HepG2 (cell line): ENCODE measurements around the gene TRPT1. TPM values are rescaled to one million over a fixed set of nuclear protein-coding genes. Genes with fewer than 3 reads are reported as not detected.

Experiments used
- AFF4 ChIP-seq: sonication (generic); formaldehyde crosslinking; IDR thresholded peaks from 2 replicates; pipeline ENCODE4 v1.4.0; 2020; ENCODE audit warnings: missing genetic modification reagents
- ATF7 ChIP-seq, 2 experiments: fragments of 450-650 bp in 1 of 2; sonication (generic) in 1 of 2; formaldehyde crosslinking in 1 of 2; IDR thresholded peaks; 2 replicates each; pipeline versions ENCODE4 v1.4.0 to v1.6.1; 2016 to 2020; ENCODE audit warnings: antibody characterized with exemption in 1 of 2, mild to moderate bottlenecking in 1 of 2, missing genetic modification reagents in 1 of 2
- CBX1 ChIP-seq: IDR thresholded peaks from one replicate; pipeline ENCODE4 v1.6.1; 2016; ENCODE audit warnings: antibody characterized with exemption, low read depth
- MED1 ChIP-seq: sonication (generic); formaldehyde crosslinking; IDR thresholded peaks from 2 replicates; pipeline ENCODE4 v1.4.0; 2020; ENCODE audit warnings: missing genetic modification reagents
- MTF1 ChIP-seq: sonication (generic); formaldehyde crosslinking; IDR thresholded peaks from 2 replicates; pipeline ENCODE4 v1.5.0; 2020; ENCODE audit warnings: missing genetic modification reagents
- PCBP1 ChIP-seq: fragments of 200-400 bp; formaldehyde crosslinking; IDR thresholded peaks from 2 replicates; pipeline ENCODE4 v1.6.1; 2017; ENCODE audit warnings: mild to moderate bottlenecking, low read depth, low read length, borderline replicate concordance
- SOX6 ChIP-seq, 2 experiments: fragments of 450-650 bp in 1 of 2; sonication (generic) in 1 of 2; formaldehyde crosslinking in 1 of 2; IDR thresholded peaks; 2 replicates each; pipeline versions ENCODE4 v1.4.0 to v1.6.1; 2017 to 2020; ENCODE audit warnings: antibody characterized with exemption in 1 of 2, mild to moderate bottlenecking in 1 of 2, missing genetic modification reagents in 1 of 2
- SPEN ChIP-seq: sonication (generic); formaldehyde crosslinking; IDR thresholded peaks from 2 replicates; pipeline ENCODE4 v1.5.1; 2020; ENCODE audit warnings: low read depth, mild to moderate bottlenecking, missing genetic modification reagents
- TFDP2 ChIP-seq: sonication (generic); formaldehyde crosslinking; IDR thresholded peaks from 2 replicates; pipeline ENCODE4 v1.4.0; 2020; ENCODE audit warnings: missing genetic modification reagents
- ZNF44 ChIP-seq: sonication (generic); formaldehyde crosslinking; IDR thresholded peaks from 2 replicates; pipeline ENCODE4 v1.5.1; 2020; ENCODE audit warnings: mild to moderate bottlenecking, missing genetic modification reagents
- ZNF512 ChIP-seq: sonication (generic); formaldehyde crosslinking; IDR thresholded peaks from 2 replicates; pipeline ENCODE4 v1.4.0; 2020; ENCODE audit warnings: mild to moderate bottlenecking, missing genetic modification reagents
- ZNF629 ChIP-seq: sonication (generic); formaldehyde crosslinking; conservative IDR thresholded peaks from 2 replicates; pipeline ENCODE4 v1.5.0; 2020; ENCODE audit warnings: missing genetic modification reagents
- ZNF746 ChIP-seq: sonication (generic); formaldehyde crosslinking; IDR thresholded peaks from 2 replicates; pipeline ENCODE4 v1.8.0; 2022; ENCODE audit warnings: mild to moderate bottlenecking, missing genetic modification reagents
- polyA plus RNA-seq, 8 experiments: library from polyadenylated mRNA; depleted of rRNA in 3 of 8; stranded (reverse) in 7 of 8; unstranded in 1 of 8; fragments of >200 nt; fragmentation: Illumina TruSeq in 4 of 8; extraction: Trizol in 4 of 8; gene quantifications; 2 replicates each; pipeline versions ENCODE4 v1.2.1 to v1.2.3, GENCODE V29; 2011 to 2016; ENCODE audit warnings: low read depth in 4 of 8, missing spikeins in 1 of 8, mixed read lengths in 1 of 8; ENCODE audit not compliant: insufficient read depth in 1 of 8
- total RNA-seq, 5 experiments: library from RNA; depleted of rRNA; stranded (reverse); fragments of >200 nt; fragmentation: Illumina TruSeq; extraction: Trizol; gene quantifications; 2 replicates each; pipeline ENCODE4 v1.2.3, GENCODE V29; 2016; ENCODE audit warnings: low read depth in 1 of 5
- TF ChIP-seq, protein P1 (sequence below): sonication (generic); formaldehyde crosslinking; IDR thresholded peaks from 2 replicates; pipeline ENCODE4 v1.4.0; 2020; ENCODE audit warnings: mild to moderate bottlenecking, missing genetic modification reagents
- TF ChIP-seq, protein P2 (sequence below): sonication (generic); IDR thresholded peaks from 2 replicates; pipeline ENCODE4 v1.6.1; 2016; ENCODE audit warnings: low read depth, borderline replicate concordance

Gene TRPT1
- total and polyA plus RNA-seq, 2 of the 13 experiments (the other 11 are each of a cell fraction or from before 2014, with no cell fraction given) = 24.8 to 40.7 TPM

- TF ChIP-seq PCBP1 = 0 out of 2 replicates have a peak, but pooled peaks have one; percentile 25
- TF ChIP-seq, protein P1, sequence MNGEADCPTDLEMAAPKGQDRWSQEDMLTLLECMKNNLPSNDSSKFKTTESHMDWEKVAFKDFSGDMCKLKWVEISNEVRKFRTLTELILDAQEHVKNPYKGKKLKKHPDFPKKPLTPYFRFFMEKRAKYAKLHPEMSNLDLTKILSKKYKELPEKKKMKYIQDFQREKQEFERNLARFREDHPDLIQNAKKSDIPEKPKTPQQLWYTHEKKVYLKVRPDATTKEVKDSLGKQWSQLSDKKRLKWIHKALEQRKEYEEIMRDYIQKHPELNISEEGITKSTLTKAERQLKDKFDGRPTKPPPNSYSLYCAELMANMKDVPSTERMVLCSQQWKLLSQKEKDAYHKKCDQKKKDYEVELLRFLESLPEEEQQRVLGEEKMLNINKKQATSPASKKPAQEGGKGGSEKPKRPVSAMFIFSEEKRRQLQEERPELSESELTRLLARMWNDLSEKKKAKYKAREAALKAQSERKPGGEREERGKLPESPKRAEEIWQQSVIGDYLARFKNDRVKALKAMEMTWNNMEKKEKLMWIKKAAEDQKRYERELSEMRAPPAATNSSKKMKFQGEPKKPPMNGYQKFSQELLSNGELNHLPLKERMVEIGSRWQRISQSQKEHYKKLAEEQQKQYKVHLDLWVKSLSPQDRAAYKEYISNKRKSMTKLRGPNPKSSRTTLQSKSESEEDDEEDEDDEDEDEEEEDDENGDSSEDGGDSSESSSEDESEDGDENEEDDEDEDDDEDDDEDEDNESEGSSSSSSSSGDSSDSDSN (CRISPR knock-in tag) = peak; percentile 81
- no peak for TF ChIP-seq ATF7 (IDR thresholded peaks at IDR 0.05)
- no peak for TF ChIP-seq ATF7 (CRISPR knock-in tag; IDR thresholded peaks at IDR 0.05)
- TF ChIP-seq CBX1 = no peak
- TF ChIP-seq ZNF44 (CRISPR knock-in tag) = no peak; the same call in 1 of the 2 replicates
- TF ChIP-seq MED1 (CRISPR knock-in tag) = peak; percentile 40; the same call in 1 of the 2 replicates
- TF ChIP-seq AFF4 (CRISPR knock-in tag) = no peak
- TF ChIP-seq MTF1 (CRISPR knock-in tag) = no peak
- TF ChIP-seq TFDP2 (CRISPR knock-in tag) = peak; percentile 68
- TF ChIP-seq ZNF746 (CRISPR knock-in tag) = peak; percentile 45
- TF ChIP-seq, protein P2, sequence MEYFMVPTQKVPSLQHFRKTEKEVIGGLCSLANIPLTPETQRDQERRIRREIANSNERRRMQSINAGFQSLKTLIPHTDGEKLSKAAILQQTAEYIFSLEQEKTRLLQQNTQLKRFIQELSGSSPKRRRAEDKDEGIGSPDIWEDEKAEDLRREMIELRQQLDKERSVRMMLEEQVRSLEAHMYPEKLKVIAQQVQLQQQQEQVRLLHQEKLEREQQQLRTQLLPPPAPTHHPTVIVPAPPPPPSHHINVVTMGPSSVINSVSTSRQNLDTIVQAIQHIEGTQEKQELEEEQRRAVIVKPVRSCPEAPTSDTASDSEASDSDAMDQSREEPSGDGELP = 0 out of 2 replicates have a peak, but pooled peaks have one; percentile 41
- no peak for TF ChIP-seq ZNF629 (CRISPR knock-in tag)
- TF ChIP-seq SPEN = peak; percentile 60
- no peak for TF ChIP-seq ZNF512 (CRISPR knock-in tag)
- TF ChIP-seq SOX6 (IDR thresholded peaks at IDR 0.05) = no peak
- peak; percentile 43 for TF ChIP-seq SOX6 (CRISPR knock-in tag; IDR thresholded peaks at IDR 0.05)
Observed at GRCh38 chr11:64225608-64226506, at the start of gene TRPT1, which contains the start of gene NUDT22 (continued).
